Esophagus muscularis mucosa (tissue), 4 donors: ENCODE results near the gene NTSR2. TPM values are rescaled to one million over a fixed set of nuclear protein-coding genes. Genes with fewer than 3 reads are reported as not detected.
A peak's percentile ranks its signal among the peaks of the same experiment; 100 is the strongest.

Experiments used
- DNase-seq: peaks from one replicate; pipeline ENCODE4 v3.0.0-alpha.2; 2017; ENCODE audit errors: extremely low spot score
- H3K27ac ChIP-seq, 4 donors: fragments of 200-600 bp; sonication (generic); replicated peaks in 1 of 4; 1 replicate in 3 of 4; 2 replicates in 1 of 4; pipeline ENCODE4 v1.5.1; 2016 to 2019; ENCODE audit warnings: mild to moderate bottlenecking in 1 of 4
- H3K27me3 ChIP-seq, 4 donors: fragments of 200-600 bp; sonication (generic); one replicate each; pipeline versions ENCODE4 v1.5.1 to v1.6.0; 2016 to 2019
- H3K36me3 ChIP-seq, 4 donors: fragments of 200-600 bp; sonication (generic); one replicate each; pipeline ENCODE4 v1.5.1; 2016 to 2019
- H3K4me1 ChIP-seq, 4 donors: fragments of 200-600 bp; sonication (generic); one replicate each; pipeline ENCODE4 v1.5.1; 2016 to 2019
- H3K4me3 ChIP-seq, 4 donors: fragments of 200-600 bp; sonication (generic); 1 replicate in 2 of 4; 2 replicates in 2 of 4; pipeline ENCODE4 v1.5.1; 2016 to 2019; ENCODE audit warnings: mild to moderate bottlenecking in 4 of 4, moderate library complexity in 1 of 4
- H3K9me3 ChIP-seq, 4 donors: fragments of 200-600 bp; sonication (generic); 1 replicate in 3 of 4; 2 replicates in 1 of 4; pipeline ENCODE4 v1.5.1; 2016 to 2019
- CTCF ChIP-seq, 3 experiments: fragments of 200-600 bp in 2 of 3; fragments of 450-650 bp in 1 of 3; sonication (generic) in 2 of 3; IDR thresholded peaks; one replicate each; pipeline ENCODE4 v1.5.1; 2017 to 2019; ENCODE audit warnings: antibody characterized with exemption in 3 of 3, mild to moderate bottlenecking in 2 of 3, moderate library complexity in 1 of 3
- EP300 ChIP-seq: sonication (generic); formaldehyde crosslinking; IDR thresholded peaks from one replicate; pipeline ENCODE4 v1.6.1; 2017; ENCODE audit warnings: antibody characterized with exemption
- POLR2A ChIP-seq: fragments of 450-650 bp; IDR thresholded peaks from one replicate; pipeline ENCODE4 v1.6.1; 2017; ENCODE audit warnings: antibody characterized with exemption, moderate library complexity, mild to moderate bottlenecking, low read depth
- POLR2AphosphoS5 ChIP-seq, 2 donors: sonication (generic); formaldehyde crosslinking; IDR thresholded peaks; one replicate each; pipeline ENCODE4 v1.6.1; 2017; ENCODE audit warnings: antibody characterized with exemption in 2 of 2
- WGBS: methylation state at CpG from one replicate; pipeline ENCODE4 v1.1.5; 2018; 5-methylcytosine and 5-hydroxymethylcytosine counted together
- intact Hi-C: fragments of 100-400 bp; cut with DNase I; formaldehyde crosslinking; loops from one replicate; pipeline ENCODE4 v1.15.1; 2023
- total RNA-seq, 4 donors: library from RNA; depleted of rRNA; stranded (reverse); fragments of >200 nt; gene quantifications; one replicate each; pipeline versions ENCODE4 v1.1.0 to v1.2.1, GENCODE V29; 2016

The NTSR2 gene
- total RNA-seq, 4 donors from 2014 or later: not detected

GRCh38 chr2:11683966-11684365 is 14.0 kb upstream of the NTSR2 start:
- Histone ChIP-seq H3K27me3 (peaks cover 0 to 28% (median 0%) of the 10 kb centered on the region in 4 donors), H3K9me3 (no peaks in the 10 kb centered on the region), H3K4me1 (peaks cover 14 to 16% (median 15%) of the 10 kb centered on the region in 4 donors), H3K27ac (no peak overlapping the region), H3K4me3 (no peak overlapping the region), H3K36me3 (no peaks in the 10 kb centered on the region)
- TF ChIP-seq EP300 (no peak), POLR2A (no peak)
- intact Hi-C loops: no loop called here
- WGBS: 87% methylated on average over 4 of the region's 4 CpGs
- DNase-seq: no peak

GRCh38 chr2:11683476-11683875 is 13.5 kb upstream of the NTSR2 start:
- no peak overlapping the region for H3K4me3 ChIP-seq
- peaks cover 0 to 33% (median 0%) of the 10 kb centered on the region in 4 donors for H3K27me3 ChIP-seq
- H3K4me1 ChIP-seq: peaks cover 9 to 11% (median 10%) of the 10 kb centered on the region in 4 donors
- DNase-seq: no peak
- no peaks in the 10 kb centered on the region for H3K36me3 ChIP-seq
- TF ChIP-seq POLR2AphosphoS5 (IDR thresholded peaks at IDR 0.05) (no peak), POLR2A (no peak), EP300 (no peak), CTCF (IDR thresholded peaks at IDR 0.05) (no peak)
- intact Hi-C loops: no loop called here
- no peak overlapping the region for H3K27ac ChIP-seq
- WGBS: 86% methylated on average over 5 of the region's 9 CpGs
- no peaks in the 10 kb centered on the region for H3K9me3 ChIP-seq

GRCh38 chr2:11682590-11682915 is 12.6 kb upstream of the NTSR2 start:
- no peaks in the 10 kb centered on the region for H3K36me3 ChIP-seq
- no peak overlapping the region for H3K27ac ChIP-seq
- no peak for TF ChIP-seq CTCF (IDR thresholded peaks at IDR 0.05)
- TF ChIP-seq POLR2AphosphoS5 (IDR thresholded peaks at IDR 0.05): no peak
- no peak for TF ChIP-seq POLR2A
- no peak for TF ChIP-seq EP300
- 97% methylated on average over 8 of the region's 8 CpGs for WGBS
- H3K4me1 ChIP-seq: peaks cover 0 to 2% (median under 1%) of the 10 kb centered on the region in 4 donors
- H3K4me3 ChIP-seq: no peak overlapping the region
- intact Hi-C loops: no loop called here
- no peak for DNase-seq
- H3K27me3 ChIP-seq: peaks cover 0 to 42% (median 0%) of the 10 kb centered on the region in 4 donors
- no peaks in the 10 kb centered on the region for H3K9me3 ChIP-seq

GRCh38 chr2:11681722-11682589 is 12.0 kb upstream of the NTSR2 start:
- DNase-seq: no peak
- no peaks in the 10 kb centered on the region for H3K4me1 ChIP-seq
- peaks cover 0 to 42% (median 0%) of the 10 kb centered on the region in 4 donors for H3K27me3 ChIP-seq
- H3K36me3 ChIP-seq: no peaks in the 10 kb centered on the region
- no peaks in the 10 kb centered on the region for H3K9me3 ChIP-seq
- H3K27ac ChIP-seq: no peak overlapping the region
- WGBS: 68% methylated on average over 26 of the region's 31 CpGs
- no peak for TF ChIP-seq EP300
- TF ChIP-seq CTCF (IDR thresholded peaks at IDR 0.05): peak; percentile 40 to 51 (median 42)
- TF ChIP-seq POLR2AphosphoS5 (IDR thresholded peaks at IDR 0.05): no peak
- H3K4me3 ChIP-seq: no peak overlapping the region
- intact Hi-C loops: no loop called here

GRCh38 chr2:11680901-11681721 is 11.1 kb upstream of the NTSR2 start:
- Histone ChIP-seq H3K36me3 (no peaks in the 10 kb centered on the region), H3K27ac (no peak overlapping the region), H3K27me3 (peaks cover 0 to 42% (median 0%) of the 10 kb centered on the region in 4 donors), H3K9me3 (no peaks in the 10 kb centered on the region), H3K4me3 (no peak overlapping the region), H3K4me1 (no peaks in the 10 kb centered on the region)
- 81% methylated on average over 15 of the region's 15 CpGs for WGBS
- TF ChIP-seq EP300 (no peak), CTCF (IDR thresholded peaks at IDR 0.05) (no peak), POLR2A (no peak), POLR2AphosphoS5 (IDR thresholded peaks at IDR 0.05) (no peak)
- intact Hi-C loops: no loop called here
- no peak for DNase-seq
